Stomach (tissue), 4 donors: ENCODE data around the gene LIN52.

Experiments used
- CTCF ChIP-seq, 7 experiments: fragments of 450-650 bp in 4 of 7; fragments of 200-600 bp in 3 of 7; sonication (generic) in 3 of 7; IDR thresholded peaks; one replicate each; pipeline ENCODE4 v1.5.1; 2016 to 2019; ENCODE audit warnings: antibody characterized with exemption in 7 of 7, control low read depth in 2 of 7, mild to moderate bottlenecking in 1 of 7
- EP300 ChIP-seq: sonication (generic); formaldehyde crosslinking; IDR thresholded peaks from one replicate; pipeline ENCODE4 v1.6.1; 2017; ENCODE audit warnings: antibody characterized with exemption
- POLR2A ChIP-seq, 4 donors: fragments of 450-650 bp; IDR thresholded peaks; one replicate each; pipeline ENCODE4 v1.6.1; 2016; ENCODE audit warnings: antibody characterized with exemption in 4 of 4, control low read depth in 2 of 4, mild to moderate bottlenecking in 1 of 4, moderate library complexity in 1 of 4

DNA sequence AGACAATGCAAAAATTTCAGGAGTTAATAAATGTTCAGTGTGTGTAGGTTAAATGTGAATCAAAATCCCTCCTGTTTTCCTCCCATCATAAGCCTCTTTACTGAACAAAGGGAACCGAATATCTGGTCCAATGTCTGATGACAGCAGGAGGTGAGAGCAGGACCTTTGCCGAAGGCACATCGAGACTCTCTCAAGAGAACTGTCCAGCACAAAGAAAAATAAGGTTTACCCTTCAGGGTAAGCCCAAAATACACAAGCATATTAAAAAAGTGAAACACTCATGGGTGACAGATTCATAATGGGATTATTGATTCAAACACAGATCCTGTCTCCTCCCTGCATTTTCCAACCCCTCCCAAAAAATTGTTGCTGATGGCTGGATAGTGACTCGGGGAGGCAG is 150.3 kb downstream of the LIN52 start:
- TF ChIP-seq CTCF (IDR thresholded peaks at IDR 0.05) (no peak), POLR2A (IDR thresholded peaks at IDR 0.05) (no peak), EP300 (no peak)
